ENCODE measurements around the gene VN1R5.
"Not testable (repeated sequence)": the region's sequence is repeated elsewhere in the genome, so short reads cannot be mapped to it uniquely, and the experiment has no call there.

The VN1R5 gene
- total RNA-seq, result 0 reads per million in 2 donors

GRCh38 chr1:247255772-247256171 is at the start of gene VN1R5:
TSS of gene VN1R5 (plus strand) at chr1:247256072.
- not testable (repeated sequence) for DNase-seq

- no peak for DNase-seq
Observed at GRCh38 chr1:247209396-247209795, 46.5 kb upstream of the VN1R5 start.

- no peak for DNase-seq
Observed at GRCh38 chr1:247210062-247210375, 45.9 kb upstream of the VN1R5 start.

GRCh38 chr1:247210376-247211117 is 45.3 kb upstream of the VN1R5 start:
- peak; percentile 82 for DNase-seq

- DNase-seq, result no peak
Observed at GRCh38 chr1:247211339-247211738, 44.5 kb upstream of the VN1R5 start.

- no peak for DNase-seq
Observed at GRCh38 chr1:247212012-247212411, 43.9 kb upstream of the VN1R5 start.

- DNase-seq, result no peak
Observed at GRCh38 chr1:247212627-247213617, 43.0 kb upstream of the VN1R5 start.

GRCh38 chr1:247216261-247216660 is 39.6 kb upstream of the VN1R5 start:
- no peak for DNase-seq

GRCh38 chr1:247218121-247218651 is 37.7 kb upstream of the VN1R5 start:
- no peak for DNase-seq

- DNase-seq, result not testable (repeated sequence)
Observed at GRCh38 chr1:247220280-247220679, 35.6 kb upstream of the VN1R5 start.

GRCh38 chr1:247222840-247223239 is 33.0 kb upstream of the VN1R5 start:
- DNase-seq, result no peak

- DNase-seq, result no peak
Observed at GRCh38 chr1:247224822-247225221, 31.1 kb upstream of the VN1R5 start.

- DNase-seq, result no peak
Observed at GRCh38 chr1:247228133-247228532, 27.7 kb upstream of the VN1R5 start.

- DNase-seq, result no peak
Observed at GRCh38 chr1:247241691-247242090, 14.2 kb upstream of the VN1R5 start.

- DNase-seq, result no peak
Observed at GRCh38 chr1:247243524-247244137, 12.2 kb upstream of the VN1R5 start.

GRCh38 chr1:247246325-247247115 is 9.4 kb upstream of the VN1R5 start:
- DNase-seq, result no peak

GRCh38 chr1:247247568-247247967 is 8.3 kb upstream of the VN1R5 start:
- no peak for DNase-seq

- no peak for DNase-seq
Observed at GRCh38 chr1:247266053-247266452, 10.2 kb downstream of the VN1R5 start.

GRCh38 chr1:247268390-247269045 is 12.6 kb downstream of the VN1R5 start:
- DNase-seq, result no peak

- no peak for DNase-seq
Observed at GRCh38 chr1:247269133-247269532, 13.3 kb downstream of the VN1R5 start.

- no peak for DNase-seq
Observed at GRCh38 chr1:247270003-247270402, 14.1 kb downstream of the VN1R5 start.

- no peak for DNase-seq
Observed at GRCh38 chr1:247273013-247273412, 17.1 kb downstream of the VN1R5 start.

Measured in activated gamma-delta T cell (primary cell).